A673 (cell line): ENCODE data around the gene KDM4E. TPM values are rescaled to one million over a fixed set of nuclear protein-coding genes. Genes with fewer than 3 reads are reported as not detected.
"Not testable (repeated sequence)": the region's sequence is repeated elsewhere in the genome, so short reads cannot be mapped to it uniquely, and the experiment has no call there.

Experiments used
- BruUV-seq: library from RNA; stranded (reverse); fragments of 400-500 nt; replicated peaks from 2 replicates; lab custom pipeline; 2021; lab: Mats Ljungman, UMichigan
- CTCF ChIA-PET: fragments of 300-600 bp; sonication (Branson Sonifier 250); formaldehyde crosslinking; loops from one replicate; lab custom pipeline; 2022; ENCODE audit warnings: antibody characterized with exemption; lab: Charles Lee
- POLR2A ChIA-PET: fragments of 300-600 bp; sonication (Branson Sonifier 250); formaldehyde crosslinking; loops from one replicate; lab custom pipeline; 2022; ENCODE audit warnings: antibody characterized with exemption; ENCODE audit not compliant: low non-redundant PET; lab: Charles Lee
- DNase-seq: peaks from one replicate; pipeline ENCODE4 v3.0.0-alpha.2; 2015; ENCODE audit warnings: low spot score
- H3K27ac ChIP-seq: fragments of 200-600 bp; sonication (generic); 2 replicates; pipeline ENCODE4 v1.5.1; 2016; ENCODE audit warnings: mixed run types, low read depth, mild to moderate bottlenecking, mixed read lengths, antibody characterized with exemption, low read length; ENCODE audit not compliant: poor library complexity, severe bottlenecking
- H3K27me3 ChIP-seq: fragments of 200-600 bp; sonication (generic); replicated peaks from 2 replicates; pipeline ENCODE4 v1.6.1; 2017; ENCODE audit warnings: mixed run types, low read depth, mild to moderate bottlenecking, mixed read lengths, antibody characterized with exemption, low read length; ENCODE audit not compliant: insufficient read depth, poor library complexity
- H3K36me3 ChIP-seq: fragments of 200-600 bp; sonication (generic); 2 replicates; pipeline ENCODE4 v1.6.1; 2016; ENCODE audit warnings: mixed run types, mild to moderate bottlenecking, mixed read lengths, antibody characterized with exemption, low read length; ENCODE audit not compliant: insufficient read depth, poor library complexity, severe bottlenecking
- H3K4me1 ChIP-seq: fragments of 200-600 bp; sonication (generic); 2 replicates; pipeline ENCODE4 v1.6.1; 2017; ENCODE audit warnings: mixed run types, mild to moderate bottlenecking, mixed read lengths, antibody characterized with exemption, low read length; ENCODE audit not compliant: insufficient read depth, poor library complexity, severe bottlenecking
- H3K4me3 ChIP-seq: fragments of 200-600 bp; sonication (generic); 2 replicates; pipeline ENCODE4 v1.5.1; 2016; ENCODE audit warnings: low read depth, mixed run types, mild to moderate bottlenecking, mixed read lengths, low read length; ENCODE audit not compliant: poor library complexity, severe bottlenecking
- H3K9me3 ChIP-seq: fragments of 200-600 bp; sonication (generic); 2 replicates; pipeline ENCODE4 v1.6.1; 2016; ENCODE audit warnings: mixed run types, low read depth, mild to moderate bottlenecking, mixed read lengths, antibody characterized with exemption, low read length; ENCODE audit not compliant: poor library complexity, severe bottlenecking
- EZH2 ChIP-seq: fragments of 200-600 bp; sonication (generic); IDR thresholded peaks from 2 replicates; pipeline ENCODE4 v1.6.1; 2017; ENCODE audit warnings: borderline replicate concordance, low read depth, mild to moderate bottlenecking, mixed read lengths, antibody characterized with exemption, low read length; ENCODE audit not compliant: poor library complexity, severe bottlenecking
- intact Hi-C: fragments of 100-400 bp; cut with micrococcal nuclease; formaldehyde crosslinking; loops from one replicate; pipeline ENCODE4 v1.10.0; 2022; ENCODE audit not compliant: unreplicated experiment
- total RNA-seq: library from RNA; stranded (reverse); gene quantifications from 2 replicates; pipeline ENCODE4 v1.2.3, GENCODE V29; 2021
- TF ChIP-seq, protein P1 (sequence below): fragments of 300-800, 200-600 bp; sonication (generic); conservative IDR thresholded peaks from 2 replicates; pipeline ENCODE4 v1.5.1; 2017; ENCODE audit warnings: low read depth, mild to moderate bottlenecking, antibody characterized with exemption, low read length, moderate library complexity, mixed read lengths

The KDM4E gene
- total RNA-seq, 1 experiment from 2014 or later, result not detected

DNA sequence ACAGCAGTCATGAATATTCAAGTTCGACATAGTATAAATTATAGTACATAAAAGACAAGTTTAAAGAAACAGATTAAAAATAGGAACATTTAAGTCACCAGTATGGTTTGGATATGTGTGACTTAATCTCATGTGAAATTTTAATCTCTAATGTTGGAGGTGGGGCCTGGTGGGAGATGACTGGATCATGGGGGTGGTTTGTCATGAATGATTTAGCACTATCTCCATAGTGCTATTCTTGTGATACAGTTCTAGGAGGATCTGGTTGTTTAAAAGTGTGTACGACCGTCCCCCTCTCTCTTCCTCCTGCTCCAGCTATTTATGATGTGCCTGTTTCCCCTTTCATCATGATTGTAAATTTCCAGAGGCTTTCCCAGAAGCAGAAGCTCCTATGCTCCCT, 3.3 kb downstream of the KDM4E start:
- Histone ChIP-seq H3K4me3 (no peak overlapping the region), H3K9me3 (no peaks in the 10 kb centered on the region), H3K4me1 (no peaks in the 10 kb centered on the region), H3K36me3 (no peaks in the 10 kb centered on the region), H3K27ac (no peak overlapping the region), H3K27me3 (no peaks in the 10 kb centered on the region)
- DNase-seq, result no peak
- BruUV-seq, result no TSS peak
- POLR2A ChIA-PET, result no interaction called here
- intact Hi-C loops, result no loop called here
- CTCF ChIA-PET, result interaction anchor here (0.7 kb wide), 1 partner anchor 124 kb away, joined by 3 read pairs; no protein-coding TSS in a partner anchor
- no peak for TF ChIP-seq EZH2
- TF ChIP-seq, protein P1, sequence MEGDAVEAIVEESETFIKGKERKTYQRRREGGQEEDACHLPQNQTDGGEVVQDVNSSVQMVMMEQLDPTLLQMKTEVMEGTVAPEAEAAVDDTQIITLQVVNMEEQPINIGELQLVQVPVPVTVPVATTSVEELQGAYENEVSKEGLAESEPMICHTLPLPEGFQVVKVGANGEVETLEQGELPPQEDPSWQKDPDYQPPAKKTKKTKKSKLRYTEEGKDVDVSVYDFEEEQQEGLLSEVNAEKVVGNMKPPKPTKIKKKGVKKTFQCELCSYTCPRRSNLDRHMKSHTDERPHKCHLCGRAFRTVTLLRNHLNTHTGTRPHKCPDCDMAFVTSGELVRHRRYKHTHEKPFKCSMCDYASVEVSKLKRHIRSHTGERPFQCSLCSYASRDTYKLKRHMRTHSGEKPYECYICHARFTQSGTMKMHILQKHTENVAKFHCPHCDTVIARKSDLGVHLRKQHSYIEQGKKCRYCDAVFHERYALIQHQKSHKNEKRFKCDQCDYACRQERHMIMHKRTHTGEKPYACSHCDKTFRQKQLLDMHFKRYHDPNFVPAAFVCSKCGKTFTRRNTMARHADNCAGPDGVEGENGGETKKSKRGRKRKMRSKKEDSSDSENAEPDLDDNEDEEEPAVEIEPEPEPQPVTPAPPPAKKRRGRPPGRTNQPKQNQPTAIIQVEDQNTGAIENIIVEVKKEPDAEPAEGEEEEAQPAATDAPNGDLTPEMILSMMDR, result no peak

DNA sequence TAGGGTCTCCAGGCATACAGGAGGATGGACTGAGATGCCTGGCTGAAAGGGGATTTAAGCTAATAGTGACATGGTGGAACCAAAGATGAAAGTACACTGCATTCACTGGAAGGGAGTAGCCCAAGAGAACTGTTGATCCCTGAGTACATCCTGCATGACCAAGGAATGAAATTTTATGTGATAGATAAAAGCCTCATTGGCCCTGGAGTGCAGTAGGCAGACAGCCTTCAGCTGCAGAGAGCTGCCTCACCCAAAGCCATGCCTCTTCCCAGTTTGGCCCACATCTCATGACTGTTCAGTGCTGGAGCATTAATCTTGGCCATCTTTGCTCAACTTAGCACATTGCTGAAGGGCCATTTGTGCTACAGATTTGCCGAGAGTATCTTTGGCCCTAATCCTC, 8.0 kb downstream of the KDM4E start:
- intact Hi-C loops, result no loop called here
- Histone ChIP-seq H3K27ac (no peak overlapping the region), H3K27me3 (peaks cover 23% of the 10 kb centered on the region), H3K4me1 (no peaks in the 10 kb centered on the region), H3K4me3 (no peak overlapping the region), H3K36me3 (no peaks in the 10 kb centered on the region), H3K9me3 (no peaks in the 10 kb centered on the region)
- TF ChIP-seq, protein P1, result no peak
- no peak for DNase-seq
- ChIA-PET CTCF (no interaction called here), POLR2A (no interaction called here)
- BruUV-seq, result no TSS peak

DNA sequence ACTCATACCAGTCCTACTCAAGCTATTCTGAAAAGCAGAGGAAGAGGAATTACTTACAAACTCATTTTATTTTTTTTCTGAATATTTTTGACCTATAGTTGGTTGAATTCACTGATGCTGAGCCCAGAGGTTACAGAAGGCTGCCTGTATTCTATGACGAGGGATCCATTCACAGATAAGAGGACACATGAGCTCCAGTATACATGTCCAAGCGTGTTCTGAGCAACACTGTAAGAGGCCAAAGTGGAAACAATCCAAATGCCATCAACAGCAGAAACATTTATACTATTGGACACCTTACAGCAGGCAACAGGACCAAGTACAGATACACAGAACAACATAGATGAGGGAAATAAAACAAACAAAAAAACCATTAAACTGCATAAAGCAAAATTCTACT, 10.3 kb downstream of the KDM4E start:
- no peaks in the 10 kb centered on the region for H3K36me3 ChIP-seq
- H3K27me3 ChIP-seq, result peaks cover 23% of the 10 kb centered on the region
- H3K27ac ChIP-seq, result no peak overlapping the region
- ChIA-PET CTCF (no interaction called here), POLR2A (no interaction called here)
- no peaks in the 10 kb centered on the region for H3K4me1 ChIP-seq
- no peak overlapping the region for H3K4me3 ChIP-seq
- intact Hi-C loops, result no loop called here
- no TSS peak for BruUV-seq
- TF ChIP-seq, protein P1, result no peak
- no peak for TF ChIP-seq EZH2
- DNase-seq, result no peak
- H3K9me3 ChIP-seq, result no peaks in the 10 kb centered on the region

DNA sequence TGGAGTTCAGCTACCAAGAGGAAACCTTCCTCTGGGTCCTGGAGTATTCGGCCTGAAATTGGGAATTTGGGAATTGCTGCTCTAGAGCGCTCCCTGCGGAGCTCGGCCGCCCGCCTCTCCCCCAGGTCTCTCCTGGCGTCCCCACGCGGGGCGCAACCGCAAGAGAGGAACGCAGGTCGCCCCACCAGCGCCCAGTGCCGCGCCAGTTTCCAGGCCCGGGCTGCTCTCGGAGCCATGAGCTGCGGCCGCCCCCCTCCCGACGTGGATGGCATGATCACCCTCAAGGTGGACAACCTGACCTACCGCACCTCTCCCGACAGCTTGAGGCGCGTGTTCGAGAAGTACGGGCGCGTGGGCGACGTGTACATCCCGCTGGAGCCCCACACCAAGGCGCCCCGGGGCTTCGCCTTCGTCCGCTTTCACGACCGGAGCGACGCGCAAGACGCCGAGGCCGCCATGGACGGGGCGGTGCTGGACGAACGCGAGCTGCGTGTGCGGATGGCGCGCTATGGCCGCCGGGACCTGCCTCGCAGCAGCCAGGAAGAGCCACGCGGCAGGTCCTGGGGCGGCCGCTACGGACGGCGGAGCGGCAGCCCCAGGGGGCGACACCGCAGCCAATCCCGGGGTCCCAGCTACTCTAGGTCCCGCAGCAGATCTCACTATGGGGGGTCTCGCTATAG, 12.4 kb downstream of the KDM4E start:
- intact Hi-C loops, H3K4me1 ChIP-seq, CTCF ChIA-PET, H3K36me3 ChIP-seq, POLR2A ChIA-PET, H3K9me3 ChIP-seq, H3K27ac ChIP-seq, H3K4me3 ChIP-seq, BruUV-seq, DNase-seq: not testable (repeated sequence)
- H3K27me3 ChIP-seq, result peaks cover 23% of the 10 kb centered on the region
